ENCODE data around the gene JMJD7.
"Not testable (repeated sequence)": the region's sequence is repeated elsewhere in the genome, so short reads cannot be mapped to it uniquely, and the experiment has no call there.

Gene JMJD7

DNA sequence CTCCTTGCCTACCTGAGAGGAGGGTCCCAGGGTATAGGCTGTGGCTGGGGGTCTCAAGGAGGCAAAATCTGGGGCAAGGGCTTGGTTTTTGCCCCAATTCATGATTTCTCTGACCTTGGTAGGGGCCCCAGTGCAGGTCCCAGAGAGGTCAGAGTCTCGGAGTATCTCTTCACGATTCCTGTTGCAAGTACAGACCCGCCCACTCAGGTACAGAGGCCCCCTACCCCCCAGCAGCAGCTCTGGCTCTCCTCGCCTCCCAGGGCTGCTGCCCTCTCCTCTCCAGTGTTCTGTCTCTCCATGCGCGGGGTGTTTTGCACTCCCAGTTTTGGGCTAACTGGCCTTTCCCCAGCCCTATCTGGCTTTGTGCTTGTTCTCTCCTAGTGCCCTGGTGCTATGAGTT, 5.4 kb upstream of the JMJD7 start:
- no peak for DNase-seq (ENCODE audit: low read depth, low spot score)

GRCh38 chr15:41822957-41823356, 4.9 kb upstream of the JMJD7 start:
- DNase-seq (ENCODE audit: low read depth, low spot score) = no peak

DNA sequence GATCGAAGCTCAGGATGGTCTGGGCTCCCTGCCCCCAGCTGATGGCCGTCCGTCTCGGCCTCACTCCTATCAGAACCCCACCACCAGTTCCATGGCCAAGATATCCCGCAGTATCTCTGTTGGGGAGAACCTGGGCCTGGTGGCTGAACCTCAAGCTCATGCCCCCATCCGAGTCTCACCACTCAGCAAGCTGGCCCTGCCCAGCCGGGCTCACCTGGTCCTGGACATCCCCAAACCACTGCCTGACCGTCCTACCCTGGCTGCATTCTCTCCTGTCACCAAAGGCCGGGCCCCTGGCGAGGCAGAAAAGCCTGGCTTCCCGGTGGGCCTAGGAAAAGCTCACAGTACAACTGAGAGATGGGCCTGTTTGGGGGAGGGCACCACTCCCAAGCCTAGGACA, 4.4 kb upstream of the JMJD7 start:
- DNase-seq (ENCODE audit: low read depth, low spot score) = no peak

- DNase-seq (ENCODE audit: low read depth, low spot score) = no peak
These were observed 3.7 kb upstream of the JMJD7 start for GRCh38 chr15:41824062-41824745.

DNA sequence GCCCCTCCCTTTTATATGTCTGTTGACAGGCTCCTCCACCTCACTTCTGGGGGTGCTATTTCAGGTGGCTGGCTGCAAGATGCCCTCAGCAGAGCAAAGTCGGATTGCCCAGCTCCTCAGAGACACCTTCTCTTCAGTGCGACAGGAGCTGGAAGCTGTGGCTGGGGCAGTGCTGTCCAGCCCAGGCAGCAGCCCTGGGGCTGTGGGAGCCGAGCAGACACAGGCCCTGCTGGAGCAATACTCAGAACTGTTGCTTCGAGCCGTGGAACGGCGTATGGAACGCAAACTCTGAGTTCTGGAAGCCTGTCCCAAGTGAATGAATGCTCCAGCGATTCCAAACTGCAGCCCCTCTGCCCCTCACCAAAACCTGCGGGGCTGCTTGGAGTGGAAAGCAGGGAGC, 2.7 kb upstream of the JMJD7 start:
- DNase-seq (ENCODE audit: low read depth, low spot score) = no peak

DNA sequence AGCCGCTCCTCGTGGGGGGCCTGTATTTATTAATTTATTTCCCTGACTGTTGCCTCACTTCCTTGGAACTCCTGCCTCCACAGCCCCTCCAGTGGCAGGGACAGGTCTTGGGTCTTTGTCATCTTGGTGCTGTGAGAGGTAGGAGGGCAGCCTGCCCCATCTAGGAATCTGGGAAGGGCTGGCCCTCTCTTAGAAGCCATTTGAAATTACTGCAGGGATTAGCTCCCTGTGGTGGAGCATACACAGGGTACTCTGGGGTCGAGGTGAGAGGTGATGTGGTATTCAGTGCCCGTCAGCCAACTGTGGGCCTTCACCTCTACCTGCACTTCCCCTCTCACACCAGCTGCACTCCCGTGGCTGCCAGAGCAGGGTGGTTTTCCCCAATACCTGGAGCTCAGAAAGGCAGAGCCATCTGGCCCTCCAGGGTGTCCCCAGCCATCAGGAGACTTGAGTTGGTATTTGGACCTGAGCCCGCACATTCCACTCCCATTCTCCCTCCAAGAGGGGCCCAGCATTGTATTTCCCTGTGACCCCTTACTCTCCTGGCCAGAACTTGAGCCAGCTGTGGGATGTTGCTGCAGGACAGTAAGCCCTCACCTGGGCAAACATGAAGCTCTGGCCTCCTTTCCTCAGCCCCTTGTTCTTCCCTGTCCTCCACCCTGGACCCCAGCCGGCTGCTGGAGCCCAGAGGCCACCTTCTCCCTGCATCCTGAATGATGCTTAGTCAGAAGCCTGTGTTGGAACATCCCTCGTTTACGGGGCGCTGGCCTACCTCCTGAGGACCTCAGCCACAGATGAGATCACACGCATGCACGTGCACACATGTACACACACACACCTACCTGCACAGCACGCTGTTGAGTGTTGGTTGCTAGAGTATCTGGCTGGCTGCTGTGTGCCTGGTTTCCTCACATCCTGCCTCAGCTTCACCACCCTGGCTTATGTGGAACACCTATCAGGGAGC, 2.0 kb upstream of the JMJD7 start:
- no peak for DNase-seq (ENCODE audit: low read depth, low spot score)

DNA sequence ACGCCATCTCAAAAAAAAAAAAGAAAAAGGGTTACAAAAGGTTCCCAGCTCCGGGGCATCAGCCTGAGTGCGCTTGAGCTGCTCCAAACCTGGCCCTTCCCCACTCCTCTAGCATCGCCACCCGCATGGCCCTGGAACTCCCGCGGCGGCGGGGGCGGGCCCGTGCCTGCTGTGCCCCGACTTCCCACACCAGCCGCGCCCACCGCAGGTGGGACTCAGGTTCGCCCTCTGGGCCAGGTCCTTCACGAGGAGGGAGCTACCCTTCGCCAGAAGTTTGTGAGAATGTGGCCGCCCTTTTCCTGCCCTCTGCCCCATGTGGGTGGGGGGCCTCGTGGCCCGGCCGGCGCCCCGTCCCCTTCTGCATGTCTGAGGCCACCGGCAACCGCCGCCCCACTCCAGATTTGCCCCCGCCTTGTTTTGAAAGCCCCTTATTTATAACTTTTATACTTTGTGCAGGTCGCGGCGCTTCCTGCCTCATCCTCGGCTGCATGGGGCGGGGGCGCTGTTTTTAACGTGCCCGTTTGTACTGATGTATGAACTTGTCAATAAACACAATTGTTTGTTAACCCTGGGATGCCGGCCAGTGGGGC, 507 bp upstream of the JMJD7 start:
- no peak for DNase-seq (ENCODE audit: low read depth, low spot score)

GRCh38 chr15:41828807-41829141, 882 bp downstream of the JMJD7 start:
- no peak for DNase-seq (ENCODE audit: low read depth, low spot score)

DNA sequence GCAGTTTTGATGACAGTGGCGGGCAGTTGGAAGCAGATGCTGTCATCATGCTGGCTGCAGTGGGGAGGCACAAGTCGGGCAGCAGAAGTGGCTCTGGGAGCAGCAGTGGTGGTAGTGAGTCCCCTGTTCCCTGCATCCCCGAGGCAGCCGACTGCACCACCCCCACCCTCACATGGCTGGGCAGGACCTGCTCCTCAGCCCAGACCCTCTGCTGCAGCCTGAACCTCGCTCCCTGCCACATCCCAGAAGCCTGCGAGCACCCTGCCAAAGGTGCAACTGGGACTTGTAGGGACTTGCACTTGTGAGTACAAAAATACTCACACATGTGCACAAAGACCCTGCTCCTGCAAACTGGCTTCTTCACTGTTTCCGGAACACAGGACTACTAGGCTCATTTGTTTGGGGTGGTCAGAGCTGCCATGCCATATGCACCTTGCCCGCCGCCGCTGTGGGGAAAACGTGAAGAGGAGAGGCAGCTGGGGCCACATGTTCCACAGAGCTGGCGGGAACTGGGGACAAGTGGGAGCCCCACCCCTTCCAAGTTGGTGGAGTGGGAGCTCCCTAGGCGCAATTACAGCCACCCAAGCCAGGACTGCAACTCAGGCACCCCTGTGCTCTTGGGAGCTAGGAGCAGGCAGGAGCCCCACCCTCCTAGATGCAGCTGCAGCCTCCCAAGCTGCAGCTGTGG, 2.2 kb downstream of the JMJD7 start:
- no peak for DNase-seq (ENCODE audit: low read depth, low spot score)

- DNase-seq (ENCODE audit: low read depth, low spot score) = not testable (repeated sequence)
These were observed 3.4 kb downstream of the JMJD7 start for GRCh38 chr15:41831291-41831690.

- DNase-seq (ENCODE audit: low read depth, low spot score) = no peak
These were observed 4.3 kb downstream of the JMJD7 start for GRCh38 chr15:41832208-41832607.

DNA sequence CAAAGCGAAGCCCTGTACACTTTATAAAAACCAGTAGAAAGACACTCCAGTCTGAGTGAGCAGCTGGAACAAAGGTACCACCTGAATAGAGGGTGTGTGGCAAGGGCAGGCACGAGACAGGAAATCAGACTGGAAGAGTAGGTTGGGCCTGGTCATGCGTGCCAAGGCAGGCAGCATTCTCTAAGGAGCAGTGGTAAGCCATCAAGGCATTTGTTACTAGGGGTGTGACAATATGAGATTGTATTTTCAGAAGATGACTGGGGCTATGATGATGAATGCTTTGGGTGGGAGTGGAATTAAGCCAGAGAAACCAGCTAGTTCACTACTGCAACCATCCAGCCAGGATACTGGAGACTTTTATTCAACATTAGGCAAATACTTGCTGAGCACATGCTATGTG, 5.0 kb downstream of the JMJD7 start:
- no peak for DNase-seq (ENCODE audit: low read depth, low spot score)

GRCh38 chr15:41834096-41834495, 6.2 kb downstream of the JMJD7 start:
- no peak for DNase-seq (ENCODE audit: low read depth, low spot score)

DNA sequence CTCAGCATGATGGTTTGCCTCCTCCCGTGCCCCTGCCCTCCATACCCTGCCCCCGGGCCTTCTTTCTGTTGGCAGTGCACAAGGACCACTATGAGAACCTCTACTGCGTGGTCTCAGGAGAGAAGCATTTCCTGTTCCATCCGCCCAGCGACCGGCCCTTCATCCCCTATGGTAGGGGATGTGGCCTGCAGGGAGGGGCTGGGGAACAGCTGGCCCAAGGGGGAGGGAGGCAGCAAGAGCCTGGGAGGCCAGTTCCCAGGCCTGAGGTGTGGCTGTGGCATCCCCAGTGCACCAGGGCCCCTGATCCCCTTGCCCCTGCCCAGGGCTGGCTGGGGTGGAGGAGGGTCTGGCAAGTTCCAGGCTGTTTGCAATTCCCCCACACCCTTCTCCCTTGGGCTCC, 8.2 kb downstream of the JMJD7 start:
- no peak for DNase-seq (ENCODE audit: low read depth, low spot score)

- no peak for DNase-seq (ENCODE audit: low read depth, low spot score)
These were observed 9.0 kb downstream of the JMJD7 start for GRCh38 chr15:41836713-41837454.

- DNase-seq (ENCODE audit: low read depth, low spot score) = no peak
These were observed 10.6 kb downstream of the JMJD7 start, which contains the start of gene PLA2G4B for GRCh38 chr15:41838400-41838897. Gene PLA2G4B, plus strand, starts transcription at chr15:41838847. Its CDS starts 67 bp downstream, at chr15:41838914.

DNA sequence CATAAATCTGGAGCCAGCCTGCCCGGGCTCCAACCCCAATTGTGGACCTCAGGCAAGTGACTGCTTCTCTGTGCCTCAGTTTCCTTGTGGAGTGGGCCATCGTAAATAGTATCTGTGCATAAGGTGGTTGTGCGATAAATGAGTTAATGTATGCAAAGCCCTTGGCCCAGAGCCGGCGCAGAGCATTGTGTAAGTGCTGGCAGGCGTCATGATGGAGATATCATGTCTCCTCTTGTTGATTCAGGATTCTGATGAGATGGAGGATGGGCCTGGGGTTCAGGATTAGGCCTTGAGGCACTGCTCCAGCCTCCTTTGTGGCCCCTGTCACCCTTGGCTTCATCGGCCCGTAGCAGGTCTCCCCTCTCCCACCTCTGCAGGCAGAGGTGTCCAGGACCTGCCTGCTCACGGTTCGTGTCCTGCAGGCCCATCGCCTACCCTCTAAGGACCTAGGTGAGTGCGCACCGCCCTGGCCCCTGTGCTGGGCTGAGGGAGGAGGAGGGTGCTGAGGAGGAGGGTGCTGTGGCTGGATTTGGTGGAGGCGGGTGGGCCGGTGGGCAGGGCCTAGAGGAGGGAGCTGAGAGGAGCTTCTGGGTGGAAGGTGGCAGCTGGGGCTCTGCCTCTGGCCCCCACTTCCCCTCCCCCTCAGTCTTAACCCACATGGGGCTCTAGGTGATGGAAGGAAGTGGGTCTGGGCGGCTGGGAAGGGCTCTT, 12.0 kb downstream of the JMJD7 start:
- no peak for DNase-seq (ENCODE audit: low read depth, low spot score)

DNA sequence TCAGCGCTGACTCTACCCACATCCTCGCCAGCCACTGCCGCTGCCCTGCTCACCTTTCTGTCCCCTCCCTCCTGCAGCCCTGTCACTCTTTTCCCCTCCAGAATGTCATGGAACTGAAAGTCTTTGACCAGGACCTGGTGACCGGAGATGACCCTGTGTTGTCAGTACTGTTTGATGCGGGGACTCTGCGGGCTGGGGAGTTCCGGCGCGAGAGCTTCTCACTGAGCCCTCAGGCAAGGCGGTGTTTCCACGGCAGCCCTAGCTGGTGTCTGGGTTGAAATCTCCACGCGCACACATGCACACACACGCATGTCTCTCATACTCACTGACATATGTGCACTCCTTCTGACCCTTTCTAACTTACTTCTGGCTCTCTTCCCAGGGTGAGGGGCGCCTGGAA, 12.8 kb downstream of the JMJD7 start:
- DNase-seq (ENCODE audit: low read depth, low spot score) = no peak

DNA sequence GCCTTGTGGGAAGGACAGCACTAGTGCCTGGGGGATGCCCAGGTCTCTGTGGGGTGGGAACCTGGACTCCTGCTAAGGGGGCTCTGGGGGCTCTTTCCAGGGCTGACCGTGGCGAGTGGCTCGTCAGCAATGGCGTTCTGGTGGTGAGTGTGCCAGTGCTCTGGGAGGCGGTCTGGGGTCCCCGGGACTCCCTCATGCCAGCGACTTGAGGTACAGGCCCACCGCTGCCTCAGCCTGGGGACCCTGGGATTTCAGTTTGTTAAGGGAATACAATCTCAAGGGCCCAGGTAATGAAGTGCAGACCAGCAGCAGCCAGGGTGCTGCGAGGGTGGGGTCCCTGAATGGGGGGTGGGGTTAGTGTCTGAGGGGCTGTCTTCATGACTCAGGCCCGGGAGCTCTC, 13.2 kb downstream of the JMJD7 start:
- no peak for DNase-seq (ENCODE audit: low read depth, low spot score)

- no peak for DNase-seq (ENCODE audit: low read depth, low spot score)
These were observed 14.3 kb downstream of the JMJD7 start for GRCh38 chr15:41842229-41842628.

Measured in iPS DF 19.7 (cell line).